Panc1 (cell line): ENCODE data around the gene GTF2H1. TPM values are rescaled to one million over a fixed set of nuclear protein-coding genes. Genes with fewer than 3 reads are reported as not detected.
A peak's percentile ranks its signal among the peaks of the same experiment; 100 is the strongest.
"Not testable (repeated sequence)": the region's sequence is repeated elsewhere in the genome, so short reads cannot be mapped to it uniquely, and the experiment has no call there.

Source experiments
- ATAC-seq: fragments of 200-7000 bp; cut with Tn5 transposase; 2 replicates; pipeline ENCODE4 v1.9.1; 2020; ENCODE audit warnings: mild to moderate bottlenecking, moderate library complexity
- BruUV-seq: library from RNA; stranded (reverse); fragments of 400-500 nt; replicated peaks from 2 replicates; lab custom pipeline; 2021; lab: Mats Ljungman, UMichigan
- CTCF ChIA-PET: fragments of 300-600 bp; sonication (Branson Sonifier 250); formaldehyde crosslinking; loops from one replicate; lab custom pipeline; 2022; ENCODE audit warnings: antibody characterized with exemption; lab: Charles Lee
- POLR2A ChIA-PET: fragments of 300-600 bp; sonication (Branson Sonifier 250); formaldehyde crosslinking; loops from one replicate; lab custom pipeline; 2022; ENCODE audit warnings: antibody characterized with exemption; lab: Charles Lee
- DNase-seq: peaks from one replicate; pipeline ENCODE4 v3.0.0-alpha.2; 2010; ENCODE audit warnings: low read depth, low spot score
- H3K27ac ChIP-seq: 2 replicates; pipeline ENCODE4 v1.5.1; 2011; ENCODE audit warnings: mild to moderate bottlenecking, low read length, inconsistent platforms
- H3K27me3 ChIP-seq: fragments of 200-500 bp; sonication (Bioruptor generic); 2 replicates; pipeline ENCODE4 v1.6.0; 2014; ENCODE audit warnings: low read length, inconsistent platforms; ENCODE audit not compliant: control insufficient read depth, insufficient read depth
- H3K36me3 ChIP-seq: fragments of 200-500 bp; sonication (Bioruptor generic); 2 replicates; pipeline ENCODE4 v1.5.1; 2014; ENCODE audit warnings: inconsistent platforms, mild to moderate bottlenecking, low read length, moderate library complexity; ENCODE audit not compliant: control insufficient read depth, insufficient read depth
- H3K4me1 ChIP-seq: 2 replicates; pipeline ENCODE4 v1.5.1; 2011; ENCODE audit warnings: inconsistent platforms, mild to moderate bottlenecking, low read length, moderate library complexity; ENCODE audit not compliant: control insufficient read depth, insufficient read depth
- H3K4me3 ChIP-seq, 2 experiments: 2 replicates each; pipeline ENCODE4 v1.5.1; 2011 to 2012; ENCODE audit warnings: low read depth in 2 of 2, low read length in 2 of 2, mild to moderate bottlenecking in 2 of 2, inconsistent platforms in 1 of 2, moderate library complexity in 1 of 2
- H3K9me3 ChIP-seq: fragments of 200-500 bp; sonication (Bioruptor generic); 2 replicates; pipeline ENCODE4 v1.5.1; 2014; ENCODE audit warnings: low read depth, mild to moderate bottlenecking, inconsistent platforms, low read length, moderate library complexity; ENCODE audit not compliant: control insufficient read depth, insufficient read depth
- POLR2AphosphoS5 ChIP-seq: IDR thresholded peaks from 2 replicates; pipeline ENCODE4 v1.6.1; 2012; ENCODE audit warnings: mild to moderate bottlenecking, low read depth, low read length, moderate library complexity
- REST ChIP-seq, 2 experiments: IDR thresholded peaks; 2 replicates each; pipeline ENCODE4 v1.6.1; 2011 to 2012; ENCODE audit warnings: low read depth in 2 of 2, control low read depth in 1 of 2, low read length in 1 of 2, mild to moderate bottlenecking in 1 of 2, moderate library complexity in 1 of 2; ENCODE audit not compliant: insufficient read depth in 1 of 2
- SIN3A ChIP-seq: IDR thresholded peaks from 2 replicates; pipeline ENCODE4 v1.6.1; 2012; ENCODE audit warnings: low read depth, mild to moderate bottlenecking, low read length, moderate library complexity, borderline replicate concordance; ENCODE audit not compliant: insufficient read depth
- TCF7L2 ChIP-seq: IDR thresholded peaks from 2 replicates; pipeline ENCODE4 v1.6.1; 2011; ENCODE audit warnings: mild to moderate bottlenecking, low read depth, low read length, inconsistent platforms
- in situ Hi-C: cut with HindIII; loops from 2 replicates; pipeline ENCODE4 v1.10.0; 2016; ENCODE audit warnings: low sequenced_read_pairs, low pct_unique_long_range_greater_than_20kb
- intact Hi-C: fragments of 100-400 bp; cut with micrococcal nuclease; formaldehyde crosslinking; loops from one replicate; pipeline ENCODE4 v1.10.0; 2022; ENCODE audit not compliant: unreplicated experiment
- total RNA-seq: library from RNA; stranded (reverse); gene quantifications from one replicate; pipeline ENCODE4 v1.2.1, GENCODE V29; 2021; ENCODE audit not compliant: unreplicated experiment
- TF ChIP-seq, protein P1 (sequence below): fragments of 450-650 bp; IDR thresholded peaks from 2 replicates; pipeline ENCODE4 v1.5.1; 2017; ENCODE audit warnings: mild to moderate bottlenecking

The GTF2H1 gene
- total RNA-seq, 1 experiment from 2014 or later = 60.6 TPM

DNA sequence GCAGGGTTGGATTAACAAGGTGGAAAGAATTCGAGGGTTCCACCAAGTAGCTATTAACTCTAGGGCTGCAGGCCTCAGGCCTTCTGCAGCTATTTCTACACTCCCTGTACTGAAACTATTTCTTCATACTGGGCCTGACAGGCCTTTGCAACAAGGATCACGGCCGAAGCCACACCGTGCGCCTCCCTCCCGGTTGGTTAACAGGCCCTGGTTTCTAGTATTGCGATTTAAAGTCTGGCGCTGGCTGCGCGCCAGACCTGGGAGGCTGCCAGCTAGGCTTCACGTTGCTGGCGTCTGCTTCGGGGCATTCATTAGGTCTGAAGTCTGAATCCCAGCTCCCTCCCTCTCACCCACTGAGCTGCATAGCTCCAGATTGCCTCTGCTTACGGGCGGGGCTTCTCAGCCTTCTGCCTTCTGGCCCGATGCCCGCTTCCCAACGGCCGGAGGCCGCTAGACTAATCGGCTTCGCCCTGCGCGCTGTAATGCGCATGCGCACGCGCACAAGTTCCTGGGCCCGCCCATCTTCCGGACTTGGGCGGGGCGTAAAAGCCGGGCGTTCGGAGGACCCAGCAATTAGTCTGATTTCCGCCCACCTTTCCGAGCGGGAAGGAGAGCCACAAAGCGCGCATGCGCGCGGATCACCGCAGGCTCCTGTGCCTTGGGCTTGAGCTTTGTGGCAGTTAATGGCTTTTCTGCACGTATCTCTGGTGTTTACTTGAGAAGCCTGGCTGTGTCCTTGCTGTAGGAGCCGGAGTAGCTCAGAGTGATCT, 73.6 kb downstream of the GTF2H1 start:
- TF ChIP-seq, protein P1, sequence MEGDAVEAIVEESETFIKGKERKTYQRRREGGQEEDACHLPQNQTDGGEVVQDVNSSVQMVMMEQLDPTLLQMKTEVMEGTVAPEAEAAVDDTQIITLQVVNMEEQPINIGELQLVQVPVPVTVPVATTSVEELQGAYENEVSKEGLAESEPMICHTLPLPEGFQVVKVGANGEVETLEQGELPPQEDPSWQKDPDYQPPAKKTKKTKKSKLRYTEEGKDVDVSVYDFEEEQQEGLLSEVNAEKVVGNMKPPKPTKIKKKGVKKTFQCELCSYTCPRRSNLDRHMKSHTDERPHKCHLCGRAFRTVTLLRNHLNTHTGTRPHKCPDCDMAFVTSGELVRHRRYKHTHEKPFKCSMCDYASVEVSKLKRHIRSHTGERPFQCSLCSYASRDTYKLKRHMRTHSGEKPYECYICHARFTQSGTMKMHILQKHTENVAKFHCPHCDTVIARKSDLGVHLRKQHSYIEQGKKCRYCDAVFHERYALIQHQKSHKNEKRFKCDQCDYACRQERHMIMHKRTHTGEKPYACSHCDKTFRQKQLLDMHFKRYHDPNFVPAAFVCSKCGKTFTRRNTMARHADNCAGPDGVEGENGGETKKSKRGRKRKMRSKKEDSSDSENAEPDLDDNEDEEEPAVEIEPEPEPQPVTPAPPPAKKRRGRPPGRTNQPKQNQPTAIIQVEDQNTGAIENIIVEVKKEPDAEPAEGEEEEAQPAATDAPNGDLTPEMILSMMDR = no peak
- TF ChIP-seq SIN3A (peak; percentile 80; the same call in 1 of the 2 replicates), TCF7L2 (no peak), POLR2AphosphoS5 (peak; percentile 80; the same call in 1 of the 2 replicates), REST (IDR thresholded peaks at IDR 0.05; ENCODE audit: insufficient read depth in 1 of 2, low read depth in 2 of 2, low read length in 1 of 2) (0 out of 4 replicates have a peak, but pooled peaks of 1 of the 2 experiments have one; percentile 17)
- no TSS peak for BruUV-seq
- ChIA-PET POLR2A (interaction anchor here (0.5 to 2.2 kb wide), 7 partner anchors 11 to 240 kb away, joined by 3 to 17 read pairs (median 3); no protein-coding TSS in a partner anchor), CTCF (no interaction called here)
- Histone ChIP-seq H3K36me3 (peaks cover 43% of the 10 kb centered on the region), H3K27me3 (no peaks in the 10 kb centered on the region), H3K9me3 (no peaks in the 10 kb centered on the region), H3K27ac (peak overlapping the region; percentile 99), H3K4me3 (peak overlapping the region; percentile 91 to 100), H3K4me1 (peaks cover 18% of the 10 kb centered on the region)
- in situ Hi-C loops (no loop called here), intact Hi-C loops (no loop called here)
- ATAC-seq (peak; percentile 93), DNase-seq (peak; percentile 96)

- TF ChIP-seq POLR2AphosphoS5 = no peak
- no peak for TF ChIP-seq REST (IDR thresholded peaks at IDR 0.05; ENCODE audit: insufficient read depth in 1 of 2, low read depth in 2 of 2, low read length in 1 of 2)
- TF ChIP-seq SIN3A = no peak
- no peak for TF ChIP-seq TCF7L2
- TF ChIP-seq, protein P1 = no peak
- no peak for ATAC-seq
- no peak for DNase-seq
- intact Hi-C loops (no loop called here), in situ Hi-C loops (no loop called here)
- Histone ChIP-seq H3K27me3 (no peaks in the 10 kb centered on the region), H3K4me3 (peak overlapping the region in 1 of 2 experiments; percentile 11; a peak in 1 of 4 replicates), H3K4me1 (peaks cover 18% of the 10 kb centered on the region), H3K36me3 (peaks cover 50% of the 10 kb centered on the region), H3K27ac (peak overlapping the region; percentile 61), H3K9me3 (no peaks in the 10 kb centered on the region)
- ChIA-PET POLR2A (interaction anchor here (0.6 kb wide), 1 partner anchor 76 kb away, joined by 4 read pairs; the partner anchor contains the start of gene GTF2H1), CTCF (no interaction called here)
- no TSS peak for BruUV-seq
Observed at GRCh38 chr11:18397921-18398320, 75.6 kb downstream of the GTF2H1 start.

GRCh38 chr11:18401077-18401476, 78.7 kb downstream of the GTF2H1 start:
- H3K36me3 ChIP-seq = peaks cover 68% of the 10 kb centered on the region
- DNase-seq, BruUV-seq, CTCF ChIA-PET, H3K27ac ChIP-seq, H3K4me3 ChIP-seq, H3K27me3 ChIP-seq, ATAC-seq, H3K4me1 ChIP-seq, intact Hi-C loops, H3K9me3 ChIP-seq, in situ Hi-C loops: not testable (repeated sequence)
- POLR2A ChIA-PET = interaction anchor here (1.0 kb wide), 1 partner anchor 126 kb away, joined by 3 read pairs; no protein-coding TSS in a partner anchor
